ENCODE measurements around the gene AMH.

AMH gene

DNA sequence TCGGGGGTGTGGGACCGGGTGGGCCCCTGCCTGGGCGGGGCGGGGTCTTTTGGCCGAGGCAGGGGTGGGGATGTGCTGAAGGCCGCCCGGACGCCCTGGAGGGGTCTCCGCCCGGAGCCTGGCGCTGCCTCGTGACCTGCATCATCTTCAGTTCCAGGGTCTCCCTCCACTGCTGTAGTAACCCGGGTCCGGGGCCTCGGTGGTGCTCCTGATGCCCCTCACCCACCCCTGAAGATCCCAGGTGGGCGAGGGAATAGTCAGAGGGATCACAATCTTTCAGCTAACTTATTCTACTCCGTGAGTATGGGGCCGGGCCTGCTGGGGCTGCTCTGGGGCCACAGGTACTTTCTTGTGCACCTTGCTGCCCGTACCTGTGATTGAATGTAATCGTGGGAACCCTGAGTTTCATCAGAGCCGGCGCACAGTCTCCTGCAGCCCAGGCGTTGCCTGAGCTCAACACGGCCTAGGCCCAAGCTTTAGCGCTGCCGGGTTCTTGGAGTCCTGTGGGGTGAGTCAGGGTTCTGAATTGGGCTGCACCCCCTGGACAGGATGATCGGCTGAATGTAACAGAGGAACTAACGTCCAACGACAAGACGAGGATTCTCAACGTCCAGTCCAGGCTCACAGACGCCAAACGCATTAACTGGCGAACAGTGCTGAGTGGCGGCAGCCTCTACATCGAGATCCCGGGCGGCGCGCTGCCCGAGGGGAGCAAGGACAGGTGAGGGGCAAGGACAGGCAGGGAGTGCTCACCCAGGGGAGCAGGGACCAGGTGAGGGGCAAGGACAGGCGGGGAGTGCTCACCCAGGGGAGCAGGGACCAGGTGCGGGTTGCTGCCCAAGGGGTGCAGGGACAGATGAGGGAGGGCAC lies 22.3 kb downstream of the AMH start:
- TF ChIP-seq FOXP2 (optimal IDR thresholded peaks at IDR 0.05; ENCODE audit: borderline replicate concordance, extremely low read depth, extremely low read length, insufficient read depth) (no peak), TAF1 (IDR thresholded peaks at IDR 0.05; ENCODE audit: borderline replicate concordance, insufficient read depth, low read length) (no peak), POLR2AphosphoS5 (IDR thresholded peaks at IDR 0.05; ENCODE audit: low read depth, low read length) (no peak), SIN3A (IDR thresholded peaks at IDR 0.05; ENCODE audit: borderline replicate concordance, insufficient read depth, low read length) (no peak)
- TF ChIP-seq, protein P1, sequence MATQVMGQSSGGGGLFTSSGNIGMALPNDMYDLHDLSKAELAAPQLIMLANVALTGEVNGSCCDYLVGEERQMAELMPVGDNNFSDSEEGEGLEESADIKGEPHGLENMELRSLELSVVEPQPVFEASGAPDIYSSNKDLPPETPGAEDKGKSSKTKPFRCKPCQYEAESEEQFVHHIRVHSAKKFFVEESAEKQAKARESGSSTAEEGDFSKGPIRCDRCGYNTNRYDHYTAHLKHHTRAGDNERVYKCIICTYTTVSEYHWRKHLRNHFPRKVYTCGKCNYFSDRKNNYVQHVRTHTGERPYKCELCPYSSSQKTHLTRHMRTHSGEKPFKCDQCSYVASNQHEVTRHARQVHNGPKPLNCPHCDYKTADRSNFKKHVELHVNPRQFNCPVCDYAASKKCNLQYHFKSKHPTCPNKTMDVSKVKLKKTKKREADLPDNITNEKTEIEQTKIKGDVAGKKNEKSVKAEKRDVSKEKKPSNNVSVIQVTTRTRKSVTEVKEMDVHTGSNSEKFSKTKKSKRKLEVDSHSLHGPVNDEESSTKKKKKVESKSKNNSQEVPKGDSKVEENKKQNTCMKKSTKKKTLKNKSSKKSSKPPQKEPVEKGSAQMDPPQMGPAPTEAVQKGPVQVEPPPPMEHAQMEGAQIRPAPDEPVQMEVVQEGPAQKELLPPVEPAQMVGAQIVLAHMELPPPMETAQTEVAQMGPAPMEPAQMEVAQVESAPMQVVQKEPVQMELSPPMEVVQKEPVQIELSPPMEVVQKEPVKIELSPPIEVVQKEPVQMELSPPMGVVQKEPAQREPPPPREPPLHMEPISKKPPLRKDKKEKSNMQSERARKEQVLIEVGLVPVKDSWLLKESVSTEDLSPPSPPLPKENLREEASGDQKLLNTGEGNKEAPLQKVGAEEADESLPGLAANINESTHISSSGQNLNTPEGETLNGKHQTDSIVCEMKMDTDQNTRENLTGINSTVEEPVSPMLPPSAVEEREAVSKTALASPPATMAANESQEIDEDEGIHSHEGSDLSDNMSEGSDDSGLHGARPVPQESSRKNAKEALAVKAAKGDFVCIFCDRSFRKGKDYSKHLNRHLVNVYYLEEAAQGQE (IDR thresholded peaks at IDR 0.05; ENCODE audit: insufficient read depth in 1 of 2, low read depth in 2 of 2, low read length in 2 of 2): no peak

DNA sequence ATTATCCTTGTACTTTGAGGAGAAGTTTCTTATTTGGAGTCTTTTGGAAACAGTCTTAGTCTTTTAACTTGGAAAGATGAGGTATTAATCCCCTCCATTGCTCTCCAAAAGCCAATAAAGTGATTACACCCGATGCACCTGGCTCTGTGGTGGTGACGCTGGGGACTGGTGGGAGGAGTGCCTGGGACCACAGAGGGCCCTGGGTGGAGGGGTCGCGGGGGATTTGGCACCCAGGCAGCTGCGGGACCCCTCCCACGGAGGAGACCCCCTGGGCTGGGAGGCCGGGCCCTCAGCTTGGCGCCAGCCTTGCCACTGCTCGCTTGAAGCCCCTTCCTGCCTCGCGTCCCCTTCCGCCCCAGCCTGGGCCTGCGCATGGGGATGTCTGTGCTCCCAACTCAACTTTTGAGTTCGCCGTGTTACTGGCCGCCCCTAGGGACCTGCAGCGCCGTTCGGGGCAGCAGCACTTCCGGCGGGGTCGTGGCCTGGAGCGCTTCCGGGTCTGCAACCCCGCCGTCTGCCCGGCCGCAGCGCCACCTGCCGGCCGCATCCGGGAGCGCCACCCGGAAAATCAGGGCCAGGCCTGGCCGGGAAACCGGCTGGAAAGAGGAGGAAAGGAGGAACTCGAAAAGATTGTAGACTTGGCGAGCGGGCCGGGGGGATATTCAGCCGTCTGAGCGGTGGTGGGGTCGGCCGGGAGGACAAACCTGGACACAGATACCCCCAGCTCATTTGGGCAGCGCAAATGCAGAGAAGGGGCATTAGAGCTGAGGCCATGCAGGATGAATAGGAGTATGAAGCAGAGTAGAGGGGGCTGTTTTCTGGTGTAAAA lies 24.4 kb downstream of the AMH start:
- TF ChIP-seq POLR2AphosphoS5 (IDR thresholded peaks at IDR 0.05; ENCODE audit: low read depth, low read length) (peak; percentile 44; the same call in 1 of the 2 replicates), SIN3A (IDR thresholded peaks at IDR 0.05; ENCODE audit: borderline replicate concordance, insufficient read depth, low read length) (no peak), TAF1 (IDR thresholded peaks at IDR 0.05; ENCODE audit: borderline replicate concordance, insufficient read depth, low read length) (no peak), FOXP2 (optimal IDR thresholded peaks at IDR 0.05; ENCODE audit: borderline replicate concordance, extremely low read depth, extremely low read length, insufficient read depth) (peak; percentile 94)
- TF ChIP-seq, protein P1 (IDR thresholded peaks at IDR 0.05; ENCODE audit: insufficient read depth in 1 of 2, low read depth in 2 of 2, low read length in 2 of 2): no peak

DNA sequence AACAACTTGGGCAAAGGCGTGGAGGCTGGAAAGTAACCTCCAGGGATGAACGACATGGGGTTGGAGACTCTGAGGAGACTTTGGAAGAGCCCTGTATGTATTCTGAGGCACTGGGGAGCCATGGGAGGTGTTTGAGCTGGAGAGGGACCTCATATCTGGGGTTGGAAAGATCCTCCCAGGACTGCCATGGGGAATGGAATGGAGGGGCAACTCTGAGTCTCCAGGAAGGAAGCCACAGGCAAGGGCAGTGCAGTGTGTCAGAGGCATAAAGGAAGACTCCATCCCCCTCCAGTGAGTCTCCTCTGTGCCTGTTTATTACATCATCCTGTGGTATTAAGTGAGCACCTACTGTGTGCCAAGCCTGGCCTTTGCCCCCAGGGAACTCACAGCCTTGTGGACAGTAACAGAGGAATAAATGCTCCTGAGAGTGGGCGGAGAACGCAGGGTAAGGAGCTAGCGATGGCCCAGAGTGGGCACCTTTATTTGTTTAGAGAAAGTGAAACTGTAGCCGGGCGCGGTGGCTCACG lies 25.1 kb downstream of the AMH start:
- TF ChIP-seq SIN3A (IDR thresholded peaks at IDR 0.05; ENCODE audit: borderline replicate concordance, insufficient read depth, low read length) (no peak), TAF1 (IDR thresholded peaks at IDR 0.05; ENCODE audit: borderline replicate concordance, insufficient read depth, low read length) (no peak), FOXP2 (optimal IDR thresholded peaks at IDR 0.05; ENCODE audit: borderline replicate concordance, extremely low read depth, extremely low read length, insufficient read depth) (no peak), POLR2AphosphoS5 (IDR thresholded peaks at IDR 0.05; ENCODE audit: low read depth, low read length) (no peak)
- TF ChIP-seq, protein P1 (IDR thresholded peaks at IDR 0.05; ENCODE audit: insufficient read depth in 1 of 2, low read depth in 2 of 2, low read length in 2 of 2): no peak

DNA sequence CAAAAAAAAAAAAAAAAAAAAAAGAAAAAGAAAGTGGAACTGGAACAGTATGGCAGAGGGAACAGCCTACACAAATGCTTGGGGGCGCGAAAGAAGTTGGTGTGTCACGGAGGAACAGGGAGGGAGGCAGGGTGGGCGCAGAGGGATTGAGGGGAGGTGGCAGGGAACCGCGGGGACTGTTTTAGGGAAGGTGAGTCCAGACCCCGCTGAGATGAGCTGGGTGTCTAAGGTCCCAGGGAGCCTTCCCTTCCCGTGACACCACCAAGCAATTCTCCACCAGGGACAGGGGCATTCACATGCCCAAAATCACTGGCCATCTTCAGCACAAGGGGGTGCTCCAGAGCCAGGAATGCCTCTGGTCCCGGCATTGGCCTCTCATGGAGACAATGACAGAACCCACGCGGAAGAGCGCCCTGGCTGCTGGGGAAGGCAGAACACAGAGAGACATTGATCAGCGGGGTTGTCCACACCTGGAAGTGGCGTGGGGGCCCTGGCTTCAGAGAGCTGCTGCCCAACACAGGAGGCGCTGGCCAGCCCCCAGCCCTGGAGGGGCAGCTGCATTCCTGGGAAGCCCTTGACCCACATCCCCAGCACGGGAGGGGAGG lies 25.9 kb downstream of the AMH start:
- TF ChIP-seq POLR2AphosphoS5 (IDR thresholded peaks at IDR 0.05; ENCODE audit: low read depth, low read length): no peak
- TF ChIP-seq SIN3A (IDR thresholded peaks at IDR 0.05; ENCODE audit: borderline replicate concordance, insufficient read depth, low read length): no peak
- TF ChIP-seq FOXP2 (optimal IDR thresholded peaks at IDR 0.05; ENCODE audit: borderline replicate concordance, extremely low read depth, extremely low read length, insufficient read depth): no peak
- TF ChIP-seq TAF1 (IDR thresholded peaks at IDR 0.05; ENCODE audit: borderline replicate concordance, insufficient read depth, low read length): no peak
- TF ChIP-seq, protein P1 (IDR thresholded peaks at IDR 0.05; ENCODE audit: insufficient read depth in 1 of 2, low read depth in 2 of 2, low read length in 2 of 2): peak; percentile 54 to 76
